Left lobe of liver (tissue), 2 donors: Measurements from ENCODE around the gene GPHN. TPM values are rescaled to one million over a fixed set of nuclear protein-coding genes. Genes with fewer than 3 reads are reported as not detected.
"Not testable (repeated sequence)": the region's sequence is repeated elsewhere in the genome, so short reads cannot be mapped to it uniquely, and the experiment has no call there.

Experiments
- ATAC-seq: fragments of 200-7000 bp; cut with Tn5 transposase; one replicate; pipeline ENCODE4 v1.9.1; 2020; ENCODE audit warnings: mild to moderate bottlenecking, moderate library complexity
- DNase-seq: peaks from one replicate; pipeline ENCODE4 v3.0.0-alpha.2; 2020; ENCODE audit warnings: low spot score
- total RNA-seq: library from RNA; stranded (reverse); gene quantifications from one replicate; pipeline ENCODE4 v1.2.1, GENCODE V29; 2021
- donor health status: DM: no; HTN: no; CAD: no; lungs with moderate emphysema.
- donor health status: DM: no; HTN: yes; CAD: no.

GPHN gene
- total RNA-seq, 1 donor from 2014 or later: 43.0 TPM

GRCh38 chr14:66651536-66652220 is 143.7 kb downstream of the GPHN start:
- ATAC-seq: no peak
- no peak for DNase-seq

- no peak for DNase-seq
Observed at GRCh38 chr14:66652525-66653106, 144.7 kb downstream of the GPHN start.

GRCh38 chr14:66657780-66658179 is 149.8 kb downstream of the GPHN start:
- ATAC-seq (no peak), DNase-seq (no peak)

More at GRCh38 chr14:66652525-66653106, 144.7 kb downstream of the GPHN start:
- ATAC-seq: peak; percentile 33

GRCh38 chr14:66662374-66662773 is 154.4 kb downstream of the GPHN start:
- DNase-seq (no peak), ATAC-seq (peak; percentile 83)

GRCh38 chr14:66677780-66678179 is 169.8 kb downstream of the GPHN start:
- DNase-seq (no peak), ATAC-seq (no peak)

- DNase-seq (no peak), ATAC-seq (peak; percentile 30)
Observed at GRCh38 chr14:66680216-66680615, 172.3 kb downstream of the GPHN start.

- ATAC-seq (no peak), DNase-seq (no peak)
Observed at GRCh38 chr14:66696326-66696725, 188.4 kb downstream of the GPHN start.

- ATAC-seq: no peak
- DNase-seq: no peak
Observed at GRCh38 chr14:66698503-66698902, 190.6 kb downstream of the GPHN start.

- DNase-seq: no peak
- ATAC-seq: no peak
Observed at GRCh38 chr14:66701813-66702212, 193.9 kb downstream of the GPHN start.

- peak; percentile 36 for ATAC-seq
- no peak for DNase-seq
Observed at GRCh38 chr14:66708267-66708666, 200.3 kb downstream of the GPHN start.

- ATAC-seq (no peak), DNase-seq (no peak)
Observed at GRCh38 chr14:66709291-66709690, 201.3 kb downstream of the GPHN start.

GRCh38 chr14:66714291-66714690 is 206.3 kb downstream of the GPHN start:
- not testable (repeated sequence) for ATAC-seq, DNase-seq

- DNase-seq, ATAC-seq: not testable (repeated sequence)
Observed at GRCh38 chr14:66715313-66715712, 207.4 kb downstream of the GPHN start.

GRCh38 chr14:66716227-66716626 is 208.3 kb downstream of the GPHN start:
- no peak for ATAC-seq
- no peak for DNase-seq

- ATAC-seq (no peak), DNase-seq (no peak)
Observed at GRCh38 chr14:66717561-66718140, 209.7 kb downstream of the GPHN start.

- ATAC-seq (no peak), DNase-seq (no peak)
Observed at GRCh38 chr14:66724996-66725395, 217.0 kb downstream of the GPHN start.

- ATAC-seq: peak; percentile 58
- DNase-seq: not testable (repeated sequence)
Observed at GRCh38 chr14:66731298-66731697, 223.4 kb downstream of the GPHN start.

GRCh38 chr14:66735853-66736252 is 227.9 kb downstream of the GPHN start:
- no peak for ATAC-seq
- DNase-seq: no peak

GRCh38 chr14:66739826-66740225 is 231.9 kb downstream of the GPHN start:
- DNase-seq (no peak), ATAC-seq (no peak)

GRCh38 chr14:66745078-66745477 is 237.1 kb downstream of the GPHN start:
- ATAC-seq: no peak
- DNase-seq: no peak

GRCh38 chr14:66746316-66747006 is 238.5 kb downstream of the GPHN start:
- ATAC-seq: peak; percentile 98
- no peak for DNase-seq

- no peak for ATAC-seq
- DNase-seq: no peak
Observed at GRCh38 chr14:66752109-66752508, 244.2 kb downstream of the GPHN start.
